Right cardiac atrium (tissue), 5 donors: ENCODE results near the gene FHIT. TPM values are rescaled to one million over a fixed set of nuclear protein-coding genes. Genes with fewer than 3 reads are reported as not detected.
"Not testable (repeated sequence)": the region's sequence is repeated elsewhere in the genome, so short reads cannot be mapped to it uniquely, and the experiment has no call there.

Experiments
- ATAC-seq, 2 donors: fragments of 200-7000 bp; cut with Tn5 transposase; one replicate each; pipeline versions ENCODE4 v1.8.0 to v1.9.1; 2020; ENCODE audit warnings: moderate library complexity in 2 of 2, mild to moderate bottlenecking in 1 of 2
- DNase-seq, 3 donors: peaks; one replicate each; pipeline ENCODE4 v3.0.0-alpha.2; 2020
- H3K27ac ChIP-seq: one replicate; pipeline ENCODE4 v1.5.1; 2013; ENCODE audit warnings: mild to moderate bottlenecking, low read length, control low read depth, moderate library complexity
- H3K27me3 ChIP-seq: one replicate; pipeline ENCODE4 v1.6.1; 2013; ENCODE audit not compliant: control insufficient read depth, insufficient read depth
- H3K4me1 ChIP-seq: one replicate; pipeline ENCODE4 v1.6.1; 2013; ENCODE audit warnings: low read length; ENCODE audit not compliant: control insufficient read depth, insufficient read depth
- H3K4me3 ChIP-seq: one replicate; pipeline ENCODE4 v1.5.1; 2013; ENCODE audit warnings: low read length, control low read depth
- H3K9me3 ChIP-seq: one replicate; pipeline ENCODE4 v1.6.1; 2013; ENCODE audit warnings: low read length; ENCODE audit not compliant: control insufficient read depth
- WGBS: extraction: QIAGEN DNeasy Blood & Tissue Kit; methylation state at CpG from one replicate; pipeline ENCODE4 v1.1.7; 2013; 5-methylcytosine and 5-hydroxymethylcytosine counted together
- intact Hi-C, 4 donors: fragments of 100-400 bp; cut with DNase I; formaldehyde crosslinking; loops; one replicate each; pipeline versions ENCODE4 v1.11.0 to v1.14.0; 2022 to 2023
- polyA plus RNA-seq: library from polyadenylated mRNA; stranded (reverse); fragments of 200-250 nt; gene quantifications from one replicate; pipeline ENCODE4 v1.2.3, GENCODE V29; 2013
- total RNA-seq, 4 donors: library from RNA; stranded (reverse); fragmentation: NEBNext Ultra II Directional; extraction: Animal tissue kit (Norgen Biotek cat#: 25700); gene quantifications; one replicate each; pipeline ENCODE4 v1.2.1, GENCODE V29; 2021
- donor health status: healthy with polysubstance abuse.
- donor health status: DM: no; HTN: yes; CAD: no.
- donor health status: DM: no; HTN: no; CAD: no.
- donor health status: DM: no; HTN: yes; CAD: no; lungs with severe emphysema.
- donor health status: DM: yes; HTN: yes; CAD: no.

The FHIT gene
- total and polyA plus RNA-seq, 5 donors = 16.5 to 25.8 (median 21.4) TPM

GRCh38 chr3:60707452-60708020 is 543.7 kb downstream of the FHIT start:
- H3K27ac ChIP-seq = no peak overlapping the region
- no peaks in the 10 kb centered on the region for H3K4me1 ChIP-seq
- intact Hi-C loops = no loop called here
- H3K4me3 ChIP-seq = no peak overlapping the region
- H3K9me3 ChIP-seq = no peaks in the 10 kb centered on the region
- DNase-seq (no peak), ATAC-seq (no peak)
- no peaks in the 10 kb centered on the region for H3K27me3 ChIP-seq
- 88% methylated on average over 2 of the region's 2 CpGs for WGBS

- intact Hi-C loops = no loop called here
- WGBS = 79% methylated on average over 3 of the region's 3 CpGs
- Histone ChIP-seq H3K9me3 (no peaks in the 10 kb centered on the region), H3K27me3 (no peaks in the 10 kb centered on the region), H3K27ac (no peak overlapping the region), H3K4me1 (no peaks in the 10 kb centered on the region), H3K4me3 (no peak overlapping the region)
- no peak for DNase-seq
- no peak for ATAC-seq
Measured at GRCh38 chr3:60703956-60704736, 547.1 kb downstream of the FHIT start.

- H3K9me3 ChIP-seq = no peaks in the 10 kb centered on the region
- DNase-seq (no peak), ATAC-seq (no peak)
- intact Hi-C loops = no loop called here
- no peaks in the 10 kb centered on the region for H3K4me1 ChIP-seq
- no peak overlapping the region for H3K4me3 ChIP-seq
- H3K27me3 ChIP-seq = no peaks in the 10 kb centered on the region
- 89% methylated on average over 3 of the region's 3 CpGs for WGBS
- H3K27ac ChIP-seq = no peak overlapping the region
Measured at GRCh38 chr3:60703008-60703407, 548.2 kb downstream of the FHIT start.

- 62% methylated on average over 3 of the region's 3 CpGs for WGBS
- no peak for ATAC-seq
- Histone ChIP-seq H3K9me3 (no peaks in the 10 kb centered on the region), H3K4me1 (no peaks in the 10 kb centered on the region), H3K4me3 (no peak overlapping the region), H3K27me3 (no peaks in the 10 kb centered on the region), H3K27ac (no peak overlapping the region)
- no peak for DNase-seq
- intact Hi-C loops = no loop called here
Measured at GRCh38 chr3:60698117-60698516, 553.1 kb downstream of the FHIT start.

- no peak overlapping the region for H3K27ac ChIP-seq
- no peak for ATAC-seq
- no peaks in the 10 kb centered on the region for H3K27me3 ChIP-seq
- no peak overlapping the region for H3K4me3 ChIP-seq
- no peaks in the 10 kb centered on the region for H3K4me1 ChIP-seq
- intact Hi-C loops = no loop called here
- H3K9me3 ChIP-seq = no peaks in the 10 kb centered on the region
- DNase-seq = no peak
Measured at GRCh38 chr3:60697132-60697531, 554.1 kb downstream of the FHIT start.

GRCh38 chr3:60696428-60697125 is 554.7 kb downstream of the FHIT start:
- intact Hi-C loops = no loop called here
- DNase-seq (no peak), ATAC-seq (no peak)
- Histone ChIP-seq H3K4me1 (no peaks in the 10 kb centered on the region), H3K4me3 (no peak overlapping the region), H3K27me3 (no peaks in the 10 kb centered on the region), H3K27ac (no peak overlapping the region), H3K9me3 (no peaks in the 10 kb centered on the region)
- WGBS = 62% methylated on average over 5 of the region's 5 CpGs

- DNase-seq (no peak), ATAC-seq (no peak)
- Histone ChIP-seq H3K4me1 (no peaks in the 10 kb centered on the region), H3K9me3 (no peaks in the 10 kb centered on the region), H3K27ac (no peak overlapping the region), H3K4me3 (no peak overlapping the region), H3K27me3 (no peaks in the 10 kb centered on the region)
- WGBS = 93% methylated on average over 2 of the region's 2 CpGs
- intact Hi-C loops = no loop called here
Measured at GRCh38 chr3:60675424-60675823, 575.8 kb downstream of the FHIT start.

- DNase-seq = no peak
- H3K4me3 ChIP-seq = no peak overlapping the region
- H3K27ac ChIP-seq = no peak overlapping the region
- WGBS = 90% methylated on average over 1 of the region's 1 CpG
- ATAC-seq = no peak
- H3K27me3 ChIP-seq = no peaks in the 10 kb centered on the region
- no peaks in the 10 kb centered on the region for H3K4me1 ChIP-seq
- no peaks in the 10 kb centered on the region for H3K9me3 ChIP-seq
- intact Hi-C loops = no loop called here
Measured at GRCh38 chr3:60674870-60675269, 576.4 kb downstream of the FHIT start.

- H3K27ac ChIP-seq = no peak overlapping the region
- 66% methylated on average over 2 of the region's 2 CpGs for WGBS
- ATAC-seq (no peak), DNase-seq (no peak)
- H3K4me1 ChIP-seq = no peaks in the 10 kb centered on the region
- no peaks in the 10 kb centered on the region for H3K9me3 ChIP-seq
- H3K4me3 ChIP-seq = no peak overlapping the region
- intact Hi-C loops = no loop called here
- no peaks in the 10 kb centered on the region for H3K27me3 ChIP-seq
Measured at GRCh38 chr3:60673123-60673522, 578.1 kb downstream of the FHIT start.

- H3K4me1 ChIP-seq, H3K27me3 ChIP-seq, DNase-seq, H3K27ac ChIP-seq, intact Hi-C loops, H3K4me3 ChIP-seq, H3K9me3 ChIP-seq, ATAC-seq: not testable (repeated sequence)
- WGBS = 87% methylated on average over 5 of the region's 5 CpGs
Measured at GRCh38 chr3:60672337-60672736, 578.9 kb downstream of the FHIT start.

- no peak for ATAC-seq
- WGBS = 89% methylated on average over 1 of the region's 1 CpG
- no peak overlapping the region for H3K4me3 ChIP-seq
- intact Hi-C loops = no loop called here
- H3K27me3 ChIP-seq = no peaks in the 10 kb centered on the region
- no peaks in the 10 kb centered on the region for H3K4me1 ChIP-seq
- DNase-seq = no peak
- no peak overlapping the region for H3K27ac ChIP-seq
- no peaks in the 10 kb centered on the region for H3K9me3 ChIP-seq
Measured at GRCh38 chr3:60669636-60670035, 581.6 kb downstream of the FHIT start.
